Fibroblast of skin of back (primary cell): ENCODE data around the gene CLSTN2.
A peak's percentile ranks its signal among the peaks of the same experiment; 100 is the strongest.

Experiments used
- DNase-seq: peaks from one replicate; pipeline ENCODE4 v3.0.0-alpha.2; 2013

The CLSTN2 gene

DNA sequence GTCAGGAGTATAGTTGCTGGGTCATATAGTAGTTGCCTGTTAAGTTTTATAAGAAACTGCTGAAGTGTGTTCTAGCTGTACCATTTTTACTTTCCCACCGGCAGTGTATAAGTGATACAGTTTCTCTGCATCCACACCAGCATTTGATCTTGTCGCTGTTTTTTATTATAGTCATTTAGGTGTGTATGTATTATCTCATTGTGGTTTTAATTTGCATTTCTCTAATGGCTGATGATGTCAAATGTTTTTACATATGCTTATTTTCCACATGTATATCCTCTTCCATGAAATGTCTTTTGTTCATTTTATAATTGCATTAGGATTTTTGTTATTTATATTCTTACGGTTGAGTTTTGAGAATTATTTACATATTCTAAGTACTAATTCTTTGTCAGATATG, 254.3 kb downstream of the CLSTN2 start:
- no peak for DNase-seq

DNA sequence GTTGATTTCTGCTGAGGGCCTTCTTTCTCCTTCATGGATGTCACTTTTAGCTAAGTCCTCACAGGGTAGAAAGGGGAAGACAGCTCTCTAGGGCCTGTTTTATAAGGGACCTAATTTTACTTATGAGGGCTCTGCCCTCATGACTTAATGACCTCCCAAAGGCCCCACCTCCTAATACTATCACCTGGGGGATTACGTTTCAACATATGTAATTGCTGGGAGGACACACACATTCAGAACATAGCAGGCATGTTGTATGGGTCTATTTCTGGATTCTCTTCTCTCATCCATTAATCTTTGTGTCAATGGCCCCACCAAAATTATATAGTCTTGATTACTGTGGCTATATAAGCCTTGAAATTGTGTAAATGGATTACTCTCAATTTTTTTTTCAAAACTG, 255.0 kb downstream of the CLSTN2 start:
- no peak for DNase-seq

DNA sequence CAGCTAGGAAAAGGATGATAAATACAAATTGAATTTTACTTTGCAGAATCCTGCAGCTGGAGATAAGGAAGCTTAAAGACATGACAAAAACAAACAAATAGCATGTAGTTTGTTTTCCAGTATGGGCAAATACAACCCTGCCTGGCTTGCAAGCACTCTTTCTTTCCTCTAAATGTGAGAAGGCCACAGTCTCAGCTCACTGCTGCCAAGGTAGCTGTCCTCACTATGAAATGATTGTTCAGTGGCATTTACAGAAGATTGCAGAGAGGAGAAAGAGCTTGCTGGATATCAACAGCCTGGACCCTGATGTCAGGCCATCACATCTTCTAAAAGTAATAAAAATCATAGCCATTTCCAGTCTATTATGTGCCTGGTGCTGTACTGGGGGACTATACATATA, 262.0 kb downstream of the CLSTN2 start:
- DNase-seq, result no peak

DNA sequence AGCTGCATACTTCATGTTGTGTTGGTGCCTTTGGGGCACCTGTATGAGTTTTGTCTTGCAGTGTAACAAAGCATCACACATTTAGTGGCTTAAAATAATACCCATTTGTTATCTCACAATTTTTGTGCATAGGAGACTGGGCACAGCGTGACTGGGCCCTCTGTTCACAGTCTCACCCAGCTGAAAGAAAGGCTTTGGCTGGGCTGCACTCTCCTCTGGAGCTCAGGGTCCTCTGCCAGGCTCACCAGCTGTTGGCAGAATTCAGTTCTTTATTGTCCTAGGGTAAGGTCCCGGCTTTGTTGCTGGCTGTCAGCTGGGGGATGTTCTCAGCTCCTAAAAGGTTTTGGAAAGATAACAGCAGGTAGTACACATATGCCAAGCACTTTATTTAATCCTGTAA, 263.3 kb downstream of the CLSTN2 start:
- no peak for DNase-seq

DNA sequence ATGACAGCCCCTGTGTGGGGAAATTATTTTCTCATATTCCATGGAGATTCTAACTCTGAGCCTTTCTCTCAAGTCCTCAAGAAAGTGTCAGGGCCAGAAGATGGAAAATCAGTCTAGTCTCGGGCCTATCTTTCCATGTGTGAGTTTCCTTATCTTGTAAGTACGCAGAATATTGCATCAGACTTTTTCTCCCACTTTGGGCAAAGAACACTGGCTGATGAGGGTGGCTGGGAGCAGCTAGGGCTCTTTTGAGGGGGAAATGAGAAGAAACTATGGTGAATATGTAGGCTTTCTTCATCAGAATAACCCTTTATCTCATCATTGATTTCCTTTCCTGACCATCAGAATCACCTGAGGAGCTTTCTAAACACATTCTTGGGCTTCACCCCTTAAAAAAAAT, 264.0 kb downstream of the CLSTN2 start:
- no peak for DNase-seq

DNA sequence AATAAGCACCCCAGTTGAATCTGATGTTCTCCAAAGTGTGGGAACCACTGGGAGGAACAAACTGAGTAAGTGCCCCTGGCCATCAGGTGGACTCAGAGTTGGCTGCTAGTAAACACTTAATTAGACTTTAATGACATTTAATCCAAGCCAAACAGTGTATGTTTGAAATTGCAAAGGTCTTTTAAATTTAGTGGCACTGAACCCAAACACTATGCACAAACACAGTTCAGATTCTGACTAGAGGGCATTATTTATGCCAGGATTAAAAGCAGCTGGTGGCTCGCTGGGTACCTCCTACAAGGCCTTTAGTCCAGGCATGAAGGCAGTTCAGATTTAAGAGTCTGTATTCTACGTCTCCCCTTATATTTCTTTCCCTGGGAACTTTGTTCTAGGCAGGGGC, 264.8 kb downstream of the CLSTN2 start:
- DNase-seq, result no peak

DNA sequence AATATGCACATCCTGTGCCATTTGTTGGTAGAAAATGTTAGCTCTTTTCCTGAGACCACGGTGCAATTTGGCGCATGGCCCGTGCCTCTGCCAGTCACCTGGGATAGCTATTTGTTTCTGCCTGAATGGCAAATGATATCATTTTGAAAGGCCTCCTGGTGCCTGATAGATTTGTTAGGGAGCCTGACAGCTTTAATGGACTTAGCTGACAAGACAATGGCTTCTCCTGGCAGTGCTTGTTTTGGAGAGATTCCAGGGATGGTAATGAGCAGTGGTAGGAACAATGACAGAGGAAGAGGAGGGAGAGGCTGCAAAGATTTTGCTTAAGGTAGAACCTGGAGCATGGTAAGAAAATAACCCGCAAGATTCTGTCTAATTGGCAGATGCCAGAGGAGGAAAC, 268.5 kb downstream of the CLSTN2 start:
- DNase-seq, result no peak

DNA sequence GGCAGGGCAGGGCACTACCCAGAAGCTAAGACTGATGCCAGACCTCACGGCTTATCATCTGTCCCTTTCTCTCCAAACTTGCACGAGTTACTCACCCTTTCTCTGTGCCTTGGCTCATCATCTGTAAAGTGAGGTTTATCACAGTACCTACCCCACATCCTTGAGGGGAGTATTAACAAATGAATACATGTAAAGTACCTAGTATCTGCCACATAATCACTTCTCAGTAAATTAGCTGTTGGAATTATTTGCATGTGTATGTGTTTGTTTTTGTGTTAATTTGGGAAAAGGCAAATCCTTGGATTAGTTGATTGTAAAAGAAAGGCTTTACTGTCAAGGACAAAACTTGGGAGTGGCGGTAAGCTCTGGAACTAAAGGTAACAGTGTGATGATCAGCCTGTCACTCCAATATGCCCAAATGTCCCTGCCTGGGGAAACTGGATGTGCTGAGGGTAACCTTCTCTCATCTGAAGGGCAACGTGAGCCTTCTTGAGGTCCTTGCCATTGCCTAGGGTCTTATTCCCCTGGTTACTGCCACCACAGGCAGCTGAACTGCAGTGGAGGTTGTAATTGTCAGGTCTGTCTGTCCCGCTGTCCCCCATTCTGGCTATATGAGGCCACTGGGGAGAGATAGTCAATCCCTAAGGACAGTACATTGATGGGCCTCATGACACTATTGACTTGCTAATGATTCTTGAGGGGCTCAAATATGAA, 269.4 kb downstream of the CLSTN2 start:
- no peak for DNase-seq

DNA sequence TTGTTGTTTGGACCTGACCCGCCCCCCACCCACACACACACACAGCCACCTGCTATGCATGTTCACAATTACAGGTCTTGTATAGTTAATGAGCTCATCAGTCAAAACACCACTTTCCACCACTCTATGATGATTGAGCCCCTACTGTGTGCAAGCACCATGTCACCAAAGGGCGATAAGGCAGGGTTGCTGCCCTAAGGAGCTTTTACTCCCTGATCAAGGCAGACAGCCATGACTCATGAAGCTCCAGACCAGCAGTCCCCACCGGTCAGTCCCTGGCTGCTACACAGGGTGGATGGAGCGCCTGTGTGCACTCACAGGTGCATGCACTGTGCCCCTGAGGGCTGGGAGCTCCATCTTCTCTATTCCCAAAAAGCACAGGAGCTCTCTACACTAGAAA, 270.6 kb downstream of the CLSTN2 start:
- DNase-seq, result no peak

DNA sequence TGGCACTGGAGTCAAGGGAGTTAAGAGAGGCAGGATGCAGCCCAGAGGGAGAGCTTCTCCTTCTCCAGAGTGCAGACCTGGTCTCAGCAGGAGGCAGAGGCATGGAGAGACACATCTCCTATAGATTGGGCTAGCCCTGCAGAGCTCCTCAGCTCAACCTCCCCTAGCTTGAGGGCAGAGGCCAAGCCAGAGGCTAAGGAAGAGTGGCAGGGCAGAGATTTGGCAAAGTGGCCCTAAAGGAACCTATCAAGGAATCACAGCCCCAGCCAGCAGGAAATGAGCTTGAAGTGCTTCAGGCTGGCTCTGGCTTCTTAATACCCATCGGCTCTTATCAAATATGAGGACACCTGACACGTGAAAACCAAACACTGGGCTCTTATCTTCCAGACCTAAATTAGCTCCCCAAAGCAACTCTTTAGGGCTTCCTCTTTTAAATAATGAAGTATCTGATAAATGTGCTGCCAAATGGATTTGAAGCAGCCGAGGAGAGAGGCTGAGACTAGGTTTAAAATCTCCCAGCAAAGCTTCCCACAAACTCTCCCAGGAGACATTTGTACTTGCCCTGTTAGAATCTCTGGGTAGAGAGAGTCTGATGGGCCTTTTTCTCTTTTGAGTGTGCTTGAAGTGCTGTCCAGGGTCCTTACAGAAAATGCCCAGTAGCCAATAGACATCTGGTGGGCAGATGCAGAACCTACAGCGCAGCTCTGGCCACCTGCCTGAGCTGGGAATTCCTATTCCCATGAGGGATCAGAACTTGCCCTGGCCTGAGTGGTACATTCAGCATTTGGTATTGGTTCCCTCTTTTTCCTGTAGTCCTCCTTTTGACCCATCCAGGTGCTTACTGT, 271.4 kb downstream of the CLSTN2 start:
- DNase-seq, result peak; percentile 43

DNA sequence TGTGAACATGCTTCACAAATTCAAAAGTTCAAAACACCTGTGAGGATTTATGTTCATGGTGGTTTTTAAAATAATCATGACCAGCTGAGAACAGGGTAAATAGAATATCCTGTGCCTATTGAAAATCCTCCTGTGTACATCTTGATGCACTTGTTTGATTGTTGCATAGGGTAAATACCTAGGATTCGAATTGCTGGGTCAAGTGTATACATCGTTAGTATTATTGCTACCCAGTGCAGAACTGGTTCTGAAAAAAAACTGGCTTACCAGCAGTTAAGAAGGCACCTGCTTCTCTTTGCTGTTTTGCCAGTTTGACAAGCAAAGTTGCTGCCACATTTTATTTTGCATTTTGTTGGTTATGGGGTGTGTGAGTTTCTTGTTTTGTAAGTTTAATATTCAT, 272.6 kb downstream of the CLSTN2 start:
- DNase-seq, result no peak

DNA sequence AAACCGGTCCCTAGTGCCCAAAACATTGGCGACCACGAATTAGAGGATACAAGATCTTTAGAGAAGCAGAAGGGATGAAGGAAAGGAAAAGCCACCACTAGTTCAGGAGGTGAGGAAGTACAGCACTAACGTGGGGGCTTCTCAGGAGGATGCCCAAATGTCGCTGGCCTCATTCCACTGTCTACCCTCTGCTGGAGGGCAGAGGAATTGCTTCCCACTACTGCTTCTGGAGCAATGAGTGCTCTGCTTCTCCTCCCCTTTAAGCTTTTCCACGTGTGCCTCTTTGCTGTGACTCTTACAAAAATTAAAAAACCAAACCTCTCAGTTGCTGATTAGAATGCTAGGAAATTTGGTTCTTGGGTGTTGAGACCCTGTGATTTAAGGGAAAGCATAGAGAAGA, 281.3 kb downstream of the CLSTN2 start:
- DNase-seq, result peak; percentile 8

DNA sequence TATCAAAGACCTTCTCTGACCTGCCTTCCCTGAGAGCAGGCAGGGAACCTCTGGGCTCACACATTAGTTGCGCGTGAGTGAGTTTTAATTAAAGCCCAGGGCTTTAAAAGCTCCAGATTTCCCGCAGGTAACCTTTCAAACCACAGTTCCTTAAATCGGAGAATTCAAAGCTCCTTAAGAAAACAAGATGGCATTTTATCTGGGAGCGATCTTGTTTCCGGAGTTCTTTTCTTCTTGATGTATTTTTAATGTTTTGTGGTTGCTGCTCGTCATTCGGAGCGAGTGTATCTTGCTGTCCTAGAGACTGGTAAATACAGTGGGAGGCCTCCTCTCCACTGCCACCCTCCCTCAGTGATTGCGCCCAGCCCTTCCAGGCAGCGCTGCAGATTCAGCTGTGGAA, 284.3 kb downstream of the CLSTN2 start:
- no peak for DNase-seq

DNA sequence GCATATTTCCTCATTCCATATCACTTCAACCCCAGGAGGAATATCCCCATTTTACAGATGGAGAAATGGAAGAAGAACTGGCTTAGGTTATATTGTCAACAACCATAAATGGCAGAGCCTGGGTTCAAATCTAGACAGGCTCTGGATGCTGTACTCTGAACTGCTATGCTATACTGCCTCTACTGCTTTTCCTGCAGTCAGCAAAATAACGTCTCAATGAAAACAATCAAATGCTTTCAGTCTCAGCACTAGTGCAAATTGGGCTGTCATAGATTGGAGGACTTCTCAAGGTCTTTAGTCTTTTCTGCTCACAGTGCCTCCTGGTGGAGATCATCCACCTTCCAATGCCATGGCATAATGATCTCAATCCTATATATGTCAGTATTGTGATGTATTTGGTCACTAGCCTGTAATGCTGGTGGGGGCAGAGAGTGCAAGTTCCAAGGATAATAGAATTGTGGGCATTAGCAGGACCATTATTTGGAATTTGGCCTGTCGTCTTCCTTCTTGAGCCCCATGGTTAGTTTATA, 285.0 kb downstream of the CLSTN2 start:
- DNase-seq, result no peak

DNA sequence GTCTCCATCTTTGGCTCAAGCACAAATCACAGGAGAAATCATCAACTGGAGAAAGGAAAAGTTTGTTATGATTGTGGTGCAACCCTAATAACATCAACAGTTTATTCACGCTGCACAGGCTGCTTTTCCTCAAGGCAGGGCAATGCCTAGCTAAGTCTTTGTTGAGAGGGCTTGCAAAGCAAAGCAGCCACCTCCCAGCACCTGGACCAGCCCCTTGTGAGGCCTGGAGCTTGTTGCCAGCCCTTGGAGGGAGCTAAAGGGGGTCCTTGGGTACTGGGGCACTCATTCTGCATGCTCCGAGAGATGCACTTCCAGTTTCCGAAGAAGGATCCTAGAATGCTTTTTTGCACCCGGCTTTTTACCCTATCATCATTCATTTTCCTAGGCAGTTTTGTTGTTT, 288.2 kb downstream of the CLSTN2 start:
- DNase-seq, result no peak

DNA sequence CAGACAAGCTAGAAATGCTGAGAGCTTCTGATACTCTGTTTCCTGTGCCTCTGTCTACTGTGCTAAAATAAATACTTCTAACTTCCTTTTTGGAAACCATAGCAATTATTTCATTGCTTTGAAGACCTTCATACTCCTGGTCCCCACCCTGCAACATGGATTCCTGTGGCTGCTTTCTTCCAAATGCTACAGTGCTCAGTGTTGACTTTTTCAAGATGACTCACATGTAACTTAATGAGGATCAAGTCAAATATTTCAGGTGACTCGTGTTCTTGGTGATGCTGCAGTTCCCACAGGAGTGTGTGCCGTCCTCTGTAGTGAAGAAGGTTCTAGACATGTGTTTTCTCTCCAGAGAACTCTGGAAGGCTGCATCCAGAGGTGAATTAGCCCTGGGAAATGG, 288.6 kb downstream of the CLSTN2 start:
- peak; percentile 62 for DNase-seq

DNA sequence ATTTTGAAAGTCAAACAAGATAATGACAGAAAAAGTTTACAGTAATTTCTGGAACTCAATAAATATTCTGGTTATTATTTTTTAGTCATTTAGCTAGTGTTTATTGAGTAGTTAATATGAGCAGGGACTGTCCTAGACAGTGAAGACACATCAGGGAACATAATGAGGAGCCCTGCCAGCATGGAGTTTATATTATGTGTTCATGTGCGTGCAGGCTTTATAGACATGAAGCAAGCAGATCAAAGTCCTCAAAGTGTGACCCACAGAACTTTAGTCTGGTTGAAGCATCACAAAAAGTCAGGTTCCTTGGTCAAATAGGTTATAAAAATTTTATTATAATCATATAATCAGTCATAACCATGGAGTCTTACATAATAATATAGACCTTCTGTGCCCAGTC, 289.3 kb downstream of the CLSTN2 start:
- DNase-seq, result no peak

DNA sequence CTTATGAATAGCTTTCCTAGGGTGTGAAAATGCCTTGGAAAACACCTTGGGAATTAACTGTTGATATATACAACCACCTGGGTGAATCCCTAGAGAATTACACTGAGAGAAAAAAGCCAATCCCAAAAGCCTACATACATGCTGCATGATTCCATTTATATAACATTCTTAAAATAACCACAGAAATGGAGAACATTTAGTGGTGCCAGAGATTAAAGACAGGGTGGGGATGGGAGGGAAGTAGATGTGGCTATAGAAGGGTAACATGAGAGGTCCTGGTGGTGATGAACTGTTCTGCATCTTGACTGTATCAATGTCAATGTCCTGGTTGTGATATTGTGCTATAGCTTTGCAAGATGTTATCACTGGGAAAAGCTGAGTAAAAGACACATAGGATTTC, 291.0 kb downstream of the CLSTN2 start:
- DNase-seq, result no peak

DNA sequence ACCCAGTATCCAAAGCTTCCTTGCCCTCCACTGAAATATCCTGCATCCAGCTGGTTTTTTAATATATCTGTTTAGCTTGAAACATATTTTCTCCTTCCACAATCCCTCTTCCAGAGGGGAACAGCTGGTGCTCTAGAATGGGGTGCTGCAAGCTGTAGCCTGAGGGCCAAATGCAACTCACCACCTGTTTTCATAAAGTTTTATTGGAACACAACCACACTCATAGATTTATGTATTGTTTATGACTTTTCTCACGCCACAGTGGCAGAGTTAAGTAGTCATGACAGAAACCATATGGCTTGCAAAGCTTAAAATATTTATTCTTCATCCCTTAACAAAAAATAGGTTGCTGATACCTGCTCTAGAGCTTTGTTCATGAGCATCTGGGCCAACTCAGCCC, 298.7 kb downstream of the CLSTN2 start:
- no peak for DNase-seq

DNA sequence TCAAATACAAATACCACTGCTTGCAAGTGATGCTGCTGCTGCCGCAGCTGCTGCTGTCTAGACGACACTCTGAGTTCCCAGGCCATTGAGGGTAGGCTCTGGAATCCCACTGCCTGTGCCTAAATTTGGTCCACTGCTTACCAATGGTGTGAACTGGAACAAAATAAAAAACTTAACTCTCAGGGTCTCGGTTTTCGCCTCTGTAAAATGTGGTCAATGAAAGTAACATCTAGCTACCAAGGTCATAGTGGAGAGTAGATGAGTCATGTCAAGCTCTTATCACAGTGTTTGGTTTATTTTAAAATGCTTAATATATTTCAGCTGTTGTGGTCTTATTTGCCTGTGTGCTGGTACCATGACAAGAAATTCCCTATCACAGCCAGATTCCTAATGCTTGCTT, 299.3 kb downstream of the CLSTN2 start:
- no peak for DNase-seq

DNA sequence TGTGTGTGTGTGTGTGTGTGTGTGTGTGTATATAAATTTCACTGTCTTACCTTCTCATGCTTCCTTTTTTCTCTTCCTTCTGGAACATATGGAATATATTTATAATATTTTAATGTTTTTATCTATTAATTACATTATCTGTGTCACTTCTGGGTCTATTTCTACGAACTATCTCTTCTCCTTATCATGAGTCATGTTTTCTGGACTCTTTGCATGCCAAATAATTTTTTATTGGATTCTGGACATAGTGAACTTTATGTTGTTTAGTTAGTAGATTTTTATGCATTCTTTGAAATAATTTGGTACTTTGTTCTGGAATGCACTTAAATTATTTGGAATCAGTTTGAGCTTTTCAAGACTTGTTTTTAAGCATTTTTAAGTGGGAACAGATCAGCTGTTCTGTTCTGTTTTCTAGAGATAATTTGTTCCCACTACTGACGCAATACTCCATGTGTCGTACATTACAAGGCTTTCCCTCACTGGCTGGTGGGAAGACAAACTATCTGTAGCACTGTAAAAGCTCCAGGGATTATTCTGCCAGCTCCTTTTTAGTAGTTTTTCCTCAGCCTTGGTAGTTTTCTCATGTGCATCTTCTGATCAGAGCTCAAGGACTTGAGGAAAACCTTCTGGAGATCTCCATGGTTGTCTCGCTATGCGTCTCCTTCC, 302.0 kb downstream of the CLSTN2 start:
- DNase-seq, result no peak

DNA sequence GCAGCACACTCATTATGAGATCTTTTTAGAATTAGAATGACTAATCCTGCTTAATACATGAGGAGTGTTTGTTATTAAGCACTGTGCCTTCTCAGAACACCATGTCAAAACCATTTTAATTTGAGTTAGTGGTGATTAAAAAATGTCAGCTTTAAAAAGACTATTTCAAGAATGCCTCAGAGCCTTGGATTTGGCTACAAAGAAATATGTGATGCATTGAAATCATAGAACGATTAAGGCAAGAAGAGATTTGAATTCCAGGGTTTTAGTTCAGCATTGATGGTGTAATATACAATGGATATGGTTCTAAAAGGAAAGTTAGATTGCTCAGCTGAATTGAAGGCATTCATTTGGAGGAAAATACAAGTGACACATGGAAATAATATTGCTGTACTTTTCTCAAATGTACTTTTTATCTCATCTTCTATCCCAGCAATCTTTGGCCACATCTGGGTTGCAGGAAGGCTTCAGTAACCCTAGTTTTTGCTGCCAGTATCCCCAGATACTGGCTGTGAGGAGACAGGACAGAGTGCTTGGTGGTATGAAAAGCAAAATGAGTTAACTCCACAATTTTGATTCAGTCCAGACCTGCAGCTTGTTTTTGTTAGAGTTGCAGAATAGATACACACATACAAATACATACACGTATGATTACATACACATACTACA, 303.8 kb downstream of the CLSTN2 start:
- no peak for DNase-seq

DNA sequence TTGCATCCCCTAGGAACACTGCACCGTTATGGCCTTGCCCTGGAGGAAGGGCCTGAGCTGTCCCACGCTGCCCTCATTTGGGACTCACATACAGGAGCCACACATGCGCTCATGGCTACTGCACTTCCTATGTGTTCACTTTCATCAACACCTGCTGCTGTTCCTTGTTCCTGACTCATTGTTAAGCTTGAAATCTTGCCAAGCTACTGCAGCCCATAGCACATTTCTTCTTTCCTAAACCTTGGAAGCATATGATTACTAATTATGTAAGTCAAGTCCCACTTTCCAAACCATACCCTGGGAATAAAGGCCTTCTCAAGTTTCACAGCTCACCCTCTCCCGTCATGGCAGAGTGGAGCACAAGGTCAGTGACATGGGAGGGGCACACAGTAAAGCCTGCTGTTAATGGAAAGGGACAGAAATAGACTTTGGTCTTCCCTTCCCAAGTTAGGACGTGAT, 307.9 kb downstream of the CLSTN2 start:
- peak; percentile 11 for DNase-seq
